Activated CD4-positive, alpha-beta T cell treated with anti-CD3 and anti-CD28 coated beads for 24 hours (primary cell): ENCODE data around the gene DENND2D.

Source experiments
- DNase-seq, 2 donors: peaks; one replicate each; pipeline ENCODE4 v3.0.0-alpha.2; 2020; ENCODE audit warnings: low read depth in 2 of 2

DENND2D gene

DNA sequence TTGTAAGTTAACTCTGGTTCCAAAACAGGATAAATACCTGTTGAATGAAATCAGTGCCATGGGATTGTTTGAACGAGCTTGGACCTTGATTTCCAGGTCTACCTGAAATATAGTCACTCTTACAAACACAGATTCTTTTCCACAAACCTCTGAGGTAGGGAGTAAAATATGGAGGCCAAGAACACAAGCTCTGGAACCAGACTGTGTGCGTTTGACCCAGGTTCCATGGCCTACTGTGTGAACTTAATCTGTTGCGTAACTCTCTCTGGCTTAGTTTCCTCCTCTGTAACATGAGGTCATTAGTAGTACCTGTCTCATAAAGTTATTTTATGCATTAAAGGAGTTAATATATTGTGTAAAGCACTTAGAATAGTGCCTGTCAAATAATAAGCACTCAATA lies 25.1 kb downstream of the DENND2D start:
- no peak for DNase-seq

DNA sequence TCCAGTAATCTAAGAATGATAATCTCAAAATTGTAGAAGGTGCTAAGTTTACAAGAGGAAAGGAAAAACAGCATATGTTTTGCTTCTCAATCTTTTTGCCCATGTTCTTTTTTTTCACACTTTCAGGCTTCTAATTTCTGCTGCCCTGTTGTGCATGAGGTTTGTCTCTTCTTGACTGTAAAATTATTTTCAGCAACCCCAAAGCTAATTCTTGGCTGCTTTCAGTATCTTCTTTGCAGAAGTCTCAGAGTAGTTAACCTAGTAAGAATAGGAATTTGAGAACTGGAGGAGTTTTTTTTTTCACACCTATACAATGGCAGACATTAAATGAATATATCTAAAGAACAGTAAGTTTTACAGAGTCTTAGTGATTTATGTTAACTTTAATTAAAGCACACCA lies 26.4 kb downstream of the DENND2D start:
- DNase-seq: no peak

DNA sequence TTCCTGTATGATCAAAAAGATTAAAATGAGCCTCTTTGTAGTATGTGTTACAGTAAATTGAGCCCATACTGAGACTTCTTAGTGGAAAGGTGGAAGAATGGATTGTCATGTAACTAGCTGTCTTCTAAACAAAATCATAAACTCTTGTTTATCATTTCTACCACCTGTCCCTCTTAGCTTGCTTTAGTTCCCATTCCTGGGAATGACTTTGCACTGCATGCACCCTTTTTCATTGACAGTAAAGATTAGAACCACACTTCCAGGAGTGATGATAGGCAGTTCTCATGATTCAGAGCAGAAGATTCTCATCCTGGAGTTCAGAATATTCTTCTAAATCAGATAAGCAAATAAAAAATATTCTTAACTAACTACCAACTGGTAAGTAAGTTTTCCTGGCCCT lies 28.0 kb downstream of the DENND2D start:
- no peak for DNase-seq

DNA sequence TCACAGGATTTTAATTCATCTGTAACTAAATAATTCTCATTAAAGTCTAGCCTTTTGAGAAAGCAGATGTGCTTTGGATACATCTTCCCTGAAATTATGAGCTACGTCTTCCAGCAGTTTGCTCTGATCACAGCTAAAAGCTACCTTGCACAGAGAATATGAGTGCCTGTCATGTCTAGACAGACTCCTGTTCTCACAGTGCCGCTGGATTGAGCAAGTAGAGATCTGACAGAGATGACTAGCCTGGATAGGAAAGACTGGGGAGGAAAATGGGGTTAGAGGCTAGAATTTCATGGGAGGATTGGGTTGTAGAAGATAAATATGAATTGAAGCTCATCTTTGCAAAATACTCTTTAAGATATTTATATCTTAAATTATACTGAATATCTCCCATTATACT lies 36.3 kb downstream of the DENND2D start:
- no peak for DNase-seq

DNA sequence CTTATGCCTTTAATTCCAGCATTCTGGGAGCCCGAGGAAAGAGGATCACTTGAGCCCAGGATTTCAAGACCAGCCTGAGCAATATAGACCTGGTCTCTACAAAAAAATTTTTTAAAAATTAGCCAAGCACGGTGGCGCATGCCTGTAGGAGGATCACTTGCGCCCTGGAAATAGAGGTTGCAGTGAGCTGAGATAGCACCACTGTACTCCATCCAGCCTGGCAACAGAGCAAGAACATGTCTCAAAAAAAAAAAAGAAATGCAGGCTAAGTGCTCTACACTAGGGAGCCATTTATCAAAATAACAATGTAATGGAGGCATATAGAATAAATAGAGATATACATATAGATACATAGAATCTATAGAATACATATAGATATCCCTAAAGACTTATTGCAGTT lies 37.1 kb downstream of the DENND2D start:
- no peak for DNase-seq

DNA sequence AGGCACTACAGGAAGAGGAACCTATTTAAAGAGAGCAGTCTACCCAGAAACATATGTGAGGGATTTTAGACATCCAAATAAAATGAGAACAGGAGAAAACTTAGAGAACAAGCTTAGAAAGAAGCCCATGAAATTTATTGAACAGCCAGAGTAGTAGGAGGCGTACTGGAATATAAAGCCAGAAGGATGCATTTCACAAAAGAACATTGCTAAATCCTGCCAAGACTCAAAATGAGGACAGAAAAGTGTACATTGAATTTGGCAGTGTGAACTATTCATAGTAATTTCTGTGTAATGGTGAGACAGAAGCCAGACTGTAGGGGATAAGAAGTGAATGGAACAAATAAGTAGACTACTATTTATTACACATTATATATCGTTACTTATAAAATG lies 38.0 kb downstream of the DENND2D start:
- no peak for DNase-seq

DNA sequence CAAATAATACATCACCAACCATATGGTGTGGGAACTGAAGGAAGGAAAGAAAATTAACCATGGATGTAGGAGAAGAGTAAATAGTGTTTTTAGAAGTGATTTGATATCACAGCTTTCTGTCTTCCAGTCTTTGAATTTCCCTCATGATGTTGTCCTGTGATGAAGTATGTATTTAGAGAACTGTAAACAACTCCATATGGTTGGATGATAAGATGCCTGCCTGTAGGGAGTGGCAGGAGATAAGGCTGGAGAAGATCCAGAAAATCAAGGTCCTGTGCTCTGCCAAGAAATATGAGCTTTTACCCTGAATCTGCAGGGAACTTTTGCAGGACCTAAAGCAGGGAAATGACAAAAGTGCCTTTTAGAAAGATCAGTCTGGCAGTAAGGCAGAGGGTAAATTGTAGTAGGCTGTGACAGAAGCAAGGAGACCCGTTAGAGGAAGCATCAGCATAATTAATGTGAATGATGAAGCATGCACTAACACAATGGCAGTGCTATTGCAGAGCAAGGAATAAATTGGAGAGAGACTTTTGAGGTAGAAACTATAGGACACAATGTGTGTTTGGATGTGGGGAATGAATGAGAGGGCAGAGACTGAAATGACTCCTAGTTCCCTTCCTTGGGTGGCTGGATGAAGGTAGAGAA lies 38.5 kb downstream of the DENND2D start:
- no peak for DNase-seq

DNA sequence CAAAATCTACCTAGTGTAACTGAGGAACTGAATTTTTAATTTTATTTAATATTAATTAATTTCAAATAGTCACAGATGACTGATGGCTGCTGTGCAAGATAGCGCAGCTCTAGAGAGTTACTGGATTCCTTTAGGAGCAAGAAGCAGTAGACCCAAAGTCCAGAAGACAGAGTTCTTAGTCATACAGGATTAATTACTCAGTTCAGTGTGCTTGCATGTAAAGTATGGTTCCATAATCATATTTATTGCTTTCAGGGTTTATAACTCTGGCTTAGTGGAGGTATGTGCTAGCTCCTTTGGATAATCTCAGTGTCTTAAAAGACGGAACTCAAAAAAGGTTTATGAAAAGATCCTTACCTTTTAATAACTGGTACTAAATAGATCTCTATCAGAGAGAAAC lies 43.0 kb downstream of the DENND2D start:
- no peak for DNase-seq

DNA sequence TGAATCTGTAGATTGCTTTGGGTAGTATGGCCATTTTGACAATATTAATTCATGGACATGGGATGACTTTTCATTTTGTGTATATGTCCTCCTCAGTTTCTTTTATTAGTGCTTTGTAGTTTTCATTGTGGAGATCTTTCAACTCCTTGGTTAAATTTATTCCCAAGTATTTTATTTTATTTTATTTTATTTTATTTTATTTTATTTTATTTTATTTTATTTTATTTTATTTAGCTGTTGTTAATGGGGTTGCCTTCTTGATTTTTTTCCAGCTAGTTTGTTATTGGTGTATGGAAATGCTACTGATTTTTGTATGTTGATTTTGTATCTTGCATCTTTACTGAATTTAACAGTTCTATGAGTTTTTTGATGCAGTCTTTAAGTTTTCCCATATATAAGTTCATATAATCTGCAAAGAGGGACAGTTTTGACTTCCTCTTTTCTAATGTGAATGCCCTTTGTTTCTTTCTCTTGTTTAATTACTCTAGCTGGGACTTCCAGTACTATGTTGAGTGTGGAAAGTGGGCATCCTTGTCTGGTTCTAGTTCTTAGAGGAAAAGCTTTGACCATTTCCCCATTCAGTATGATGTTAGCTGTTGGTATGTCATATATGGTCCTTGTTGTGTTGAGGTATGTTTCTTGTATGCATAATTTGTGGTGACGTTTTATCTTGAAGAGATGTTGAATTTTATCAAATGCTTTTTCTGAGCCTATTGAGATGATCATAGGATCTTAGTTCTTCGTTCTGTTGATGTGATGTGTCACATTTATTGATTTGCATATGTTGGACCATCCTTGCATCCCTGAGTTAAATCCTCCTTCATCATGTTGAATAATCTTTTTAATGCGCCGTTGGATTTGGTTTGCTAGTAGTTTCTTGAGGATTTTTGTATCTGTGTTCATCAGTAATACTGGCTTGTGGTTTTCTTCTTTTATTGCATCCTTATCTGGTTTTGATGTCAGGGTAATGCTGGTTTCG lies 46.1 kb downstream of the DENND2D start:
- DNase-seq: no peak

DNA sequence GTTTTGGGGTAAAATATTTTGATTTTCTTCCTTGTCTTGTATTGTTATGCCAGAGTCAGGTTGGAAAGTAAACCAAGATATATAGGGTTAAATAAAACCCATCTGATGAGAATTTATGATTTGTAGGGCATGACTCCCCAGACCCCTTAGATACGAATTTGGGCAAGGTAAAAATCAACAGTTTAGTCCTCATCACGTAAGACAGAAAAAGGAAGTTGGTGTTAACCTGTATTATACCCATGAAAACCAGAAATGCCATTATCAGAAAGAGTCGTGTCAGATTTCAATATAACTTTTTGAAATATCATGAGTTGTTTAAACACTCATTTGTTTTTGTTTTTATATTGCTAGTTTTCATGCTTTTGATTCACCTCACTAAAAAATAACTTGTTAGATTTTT lies 48.6 kb downstream of the DENND2D start:
- no peak for DNase-seq

DNA sequence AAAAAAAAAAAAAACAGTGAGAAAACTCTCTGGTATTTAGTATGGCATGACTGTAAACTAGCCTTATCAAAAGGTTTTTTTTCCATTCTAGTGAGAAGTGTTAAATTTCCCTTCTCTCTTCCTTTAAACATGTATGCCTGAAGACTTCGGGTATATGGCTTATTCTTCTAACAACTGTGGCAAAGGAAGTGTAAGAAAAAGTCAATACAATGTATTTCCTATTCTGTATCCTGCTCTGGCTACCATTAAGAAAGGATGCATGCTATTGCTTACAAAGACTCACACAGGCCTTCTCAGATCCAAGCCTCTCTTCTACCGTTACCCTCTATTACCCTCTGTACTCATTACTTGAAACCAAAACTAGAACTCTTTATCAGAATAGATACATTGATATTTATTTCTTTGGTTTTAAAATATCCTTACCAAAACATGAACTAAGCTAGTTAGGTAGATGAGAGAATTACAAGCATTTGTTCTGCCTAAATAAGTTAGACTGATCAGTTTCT lies 52.0 kb downstream of the DENND2D start:
- DNase-seq: no peak

DNA sequence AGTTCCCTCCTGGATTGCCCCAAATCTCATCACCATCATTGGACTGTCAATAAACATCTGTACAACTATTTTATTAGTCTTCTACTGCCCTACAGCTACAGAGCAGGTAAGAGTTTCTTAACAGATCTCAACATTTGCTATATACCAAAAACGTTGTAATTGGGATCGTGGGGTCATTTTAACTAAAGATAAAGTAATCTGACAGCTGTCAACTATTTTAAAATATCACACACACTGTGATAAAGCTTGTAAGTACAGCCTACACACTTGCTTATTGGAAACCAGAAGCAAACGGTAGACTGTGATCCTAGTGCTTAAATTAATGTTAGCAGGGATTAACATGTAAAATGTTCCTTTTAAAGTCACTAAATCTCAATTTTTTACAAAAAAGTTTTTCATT lies 52.5 kb downstream of the DENND2D start:
- DNase-seq: no peak

DNA sequence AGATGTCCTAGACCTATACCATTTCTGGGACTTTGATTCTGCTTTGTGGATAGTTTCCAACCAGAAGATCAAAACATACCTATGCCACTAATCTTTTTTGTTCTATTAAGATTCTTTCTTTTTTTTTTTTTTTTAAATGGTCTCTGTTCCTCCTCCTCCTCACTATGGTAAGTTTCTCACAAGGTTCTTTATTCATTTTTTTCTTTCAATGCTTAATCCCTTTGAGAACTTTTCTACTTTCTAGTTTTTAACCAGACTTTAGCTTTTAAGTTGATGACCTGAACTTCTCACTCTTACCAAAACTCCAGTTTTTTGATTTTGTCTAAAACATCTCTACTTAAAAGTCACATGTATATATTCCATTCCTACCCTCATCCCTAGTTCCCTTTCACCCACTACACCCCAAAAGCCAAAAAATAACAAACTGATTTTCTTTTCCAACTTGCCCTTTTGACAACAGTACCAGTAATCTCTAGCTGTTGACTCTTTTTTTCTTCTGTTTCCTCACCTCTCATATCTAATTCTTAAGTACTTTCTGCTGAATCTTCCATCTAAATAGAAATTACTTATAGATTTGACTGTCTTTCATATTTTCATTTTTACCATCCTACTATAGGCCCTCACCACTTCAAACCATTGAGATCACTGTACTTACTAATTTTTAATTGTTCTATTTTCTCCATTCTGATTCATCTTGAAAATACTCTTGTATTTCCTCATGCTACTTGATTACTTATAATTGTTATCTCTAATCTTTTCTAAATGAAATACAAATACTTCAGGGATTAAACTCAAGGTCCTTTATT lies 54.3 kb downstream of the DENND2D start:
- DNase-seq: no peak

DNA sequence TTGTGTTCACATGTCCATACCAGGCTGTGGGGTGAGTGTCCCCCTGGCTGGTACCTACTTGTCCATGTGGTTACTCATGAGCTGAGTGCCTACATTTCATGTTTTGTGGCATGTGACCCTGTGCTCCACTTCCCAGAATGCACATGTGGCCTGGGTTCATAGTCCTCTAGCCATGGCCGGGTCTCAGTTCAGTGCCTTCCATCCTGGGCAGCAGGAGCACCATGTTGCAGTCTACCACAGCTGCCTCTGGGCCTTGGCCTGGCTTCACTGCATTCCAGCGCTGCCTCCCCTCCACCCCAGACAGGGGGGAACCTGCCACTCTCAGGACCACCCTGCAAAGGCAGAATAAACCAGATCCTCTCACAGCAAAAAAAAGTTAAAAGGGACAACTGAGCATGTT lies 54.9 kb downstream of the DENND2D start:
- DNase-seq: no peak

DNA sequence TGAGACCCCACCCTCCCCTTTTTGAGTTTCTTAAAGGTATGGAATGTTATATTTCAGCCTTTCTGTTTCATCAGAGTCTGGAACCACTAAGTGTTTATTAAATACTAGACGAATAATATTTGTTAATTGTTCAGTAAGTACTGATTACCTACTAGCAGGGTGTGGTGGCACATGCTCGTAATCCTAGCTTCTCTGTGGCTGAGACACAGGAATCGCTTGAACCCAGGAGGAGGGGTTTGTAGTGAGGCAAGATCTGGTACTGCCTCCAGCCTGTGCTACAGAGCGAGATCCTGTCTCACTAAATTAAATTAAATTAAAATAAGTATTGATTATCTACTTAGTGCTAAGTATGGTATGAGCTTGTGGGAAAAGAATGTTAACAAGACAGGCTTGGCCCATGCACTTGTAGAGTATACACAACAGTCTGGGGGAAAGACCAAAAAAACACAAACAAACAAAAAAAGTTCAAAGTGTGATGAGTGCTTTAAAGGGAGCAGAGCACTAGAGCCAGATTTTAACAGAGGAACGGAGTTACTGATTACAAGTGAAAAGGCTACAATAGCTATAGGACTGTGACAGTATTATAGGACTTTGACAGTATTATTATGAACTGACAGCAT lies 58.0 kb downstream of the DENND2D start:
- DNase-seq: no peak

DNA sequence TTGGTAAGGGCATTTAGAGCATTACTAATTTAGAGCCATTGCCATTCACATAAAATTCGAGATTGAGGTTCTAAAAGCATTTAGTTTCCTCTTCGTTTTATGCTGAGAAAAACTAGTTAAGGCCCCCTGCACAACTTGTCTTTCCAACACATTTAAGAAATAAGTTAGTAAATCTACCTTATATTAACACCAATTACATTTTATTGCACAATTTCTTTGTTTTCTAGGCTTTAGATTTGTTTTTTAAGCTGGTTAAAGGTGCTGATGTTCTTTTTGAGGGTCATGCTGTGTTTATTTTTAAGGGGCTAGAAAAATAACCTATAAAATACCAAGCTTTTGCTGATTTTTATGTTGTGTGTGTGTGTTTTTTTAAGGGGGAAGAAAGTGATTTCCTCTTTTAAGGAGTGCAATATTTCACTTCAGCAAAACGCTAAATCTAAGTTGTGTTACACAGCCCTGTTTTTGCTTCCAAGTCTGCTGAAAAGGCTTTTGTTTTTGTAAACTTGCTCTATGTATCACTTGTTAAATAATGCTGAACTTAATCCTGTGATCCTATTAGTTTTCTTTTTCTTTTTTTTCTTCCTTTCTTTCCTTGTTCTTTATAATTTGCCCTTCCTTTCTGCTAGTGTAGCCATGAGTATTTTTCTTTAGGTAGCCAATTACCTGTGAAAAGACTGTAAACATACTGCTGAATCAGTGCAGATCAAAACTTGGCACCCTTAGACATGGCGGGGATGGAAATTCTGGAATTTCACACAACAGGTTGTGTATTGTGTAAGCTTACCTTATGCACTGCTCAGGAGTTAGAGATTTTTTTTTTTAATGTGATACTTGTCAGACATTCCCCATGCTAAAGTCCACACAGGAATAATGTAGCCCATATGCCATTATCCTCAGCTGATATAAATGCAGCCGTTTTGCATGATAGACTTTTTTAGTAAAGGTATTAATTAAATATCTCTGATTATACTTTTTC lies 58.9 kb downstream of the DENND2D start:
- no peak for DNase-seq

DNA sequence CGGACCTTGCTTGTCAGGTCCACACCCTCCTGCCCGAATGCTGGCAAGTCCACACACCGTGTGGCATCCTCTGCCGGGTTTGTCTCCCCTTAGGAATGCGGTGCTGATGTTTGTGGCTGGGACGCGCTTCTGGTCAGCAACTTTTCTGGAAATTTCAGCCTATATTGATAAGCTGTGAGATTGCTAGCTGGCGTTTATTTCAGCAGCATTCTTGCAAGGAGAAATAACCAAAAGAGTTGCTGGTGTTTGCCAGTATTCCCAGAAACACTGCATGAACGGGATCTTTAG lies 59.8 kb downstream of the DENND2D start:
- DNase-seq: no peak

DNA sequence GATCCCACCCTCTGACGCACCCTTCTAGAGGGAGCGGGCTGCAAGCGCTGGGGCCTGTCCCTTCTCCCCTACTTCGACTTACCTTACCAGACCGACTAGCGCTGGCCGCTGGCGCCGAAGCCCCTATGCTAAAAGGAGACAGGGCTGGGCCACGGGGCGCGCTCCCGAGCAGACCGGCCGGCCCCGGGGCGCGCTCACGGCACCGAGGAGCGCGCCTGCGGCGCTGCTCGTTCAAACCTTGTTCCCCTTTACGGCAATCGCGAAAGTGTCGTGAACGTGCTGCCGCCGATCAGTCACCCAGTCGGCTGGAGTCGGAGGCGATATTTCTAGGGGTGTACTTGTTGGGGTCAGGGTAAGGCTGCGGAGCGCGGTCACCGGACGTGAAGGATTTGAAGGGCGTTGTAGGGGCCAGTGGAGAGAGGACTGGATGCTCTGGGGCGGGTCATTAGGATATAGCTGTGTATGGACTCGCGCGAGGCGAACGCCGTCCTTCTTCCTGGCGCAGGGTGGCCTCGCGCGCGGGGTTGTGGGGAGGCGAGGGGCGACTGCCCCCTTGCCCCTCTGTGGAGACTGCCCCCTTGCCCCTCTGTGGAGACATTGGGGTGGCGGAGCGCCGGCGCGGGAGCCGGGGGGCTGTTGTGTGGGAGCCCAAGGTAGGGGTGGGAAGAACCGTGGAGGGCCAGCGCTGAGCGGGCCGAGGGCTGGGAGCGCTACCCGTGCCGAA lies 60.3 kb downstream of the DENND2D start, which contains the start of the genes CEPT1 and DRAM2:
Gene CEPT1 (plus strand): TSS at position 268 of the 724 bp plus-strand sequence. CDS start 7,492 bp downstream, outside the sequence.
Gene DRAM2 (minus strand): TSS at position 138 of the 724 bp plus-strand sequence. CDS start 8,539 bp downstream, outside the sequence.
- peak; percentile 83 to 96 for DNase-seq

DNA sequence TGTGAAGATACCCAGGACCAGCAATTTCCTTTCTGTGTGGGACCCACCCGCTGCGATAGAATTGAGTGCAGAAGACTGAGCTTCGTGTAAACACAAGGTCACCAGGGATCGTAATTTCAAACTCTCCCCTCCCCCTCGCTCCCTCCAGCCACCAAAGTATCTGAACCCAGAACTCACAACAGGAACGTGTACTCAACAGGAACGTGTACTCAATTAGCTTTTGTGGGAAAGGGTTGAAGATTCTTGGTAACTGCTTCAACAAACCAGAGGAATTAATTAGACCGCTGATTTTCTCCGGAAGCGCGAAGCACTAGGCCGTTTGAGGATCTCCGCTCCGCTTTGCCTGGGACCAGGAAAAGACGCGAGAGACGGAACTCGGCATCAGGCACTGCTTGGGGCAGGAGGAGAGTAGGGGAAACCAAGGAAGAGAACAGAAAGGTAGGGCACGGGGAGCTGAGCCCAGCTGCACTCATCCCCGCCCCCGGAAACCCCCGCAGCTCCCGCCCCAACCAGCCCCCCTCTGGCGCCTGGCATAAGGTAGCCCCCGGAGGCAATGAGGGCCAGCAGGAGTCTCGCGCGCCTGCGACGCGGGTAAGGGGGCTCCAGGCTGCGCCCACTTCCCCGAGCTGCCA lies 61.0 kb downstream of the DENND2D start:
- peak in 1 of 2 donors; percentile 6 for DNase-seq
